GM12892 (cell line): ENCODE data around the gene VSIG10L2.

Experiments
- POLR2A ChIP-seq: IDR thresholded peaks from 2 replicates; pipeline ENCODE4 v1.6.1; 2011; ENCODE audit warnings: low read depth, low read length, control low read depth
- POLR2AphosphoS5 ChIP-seq: IDR thresholded peaks from 2 replicates; pipeline ENCODE4 v1.6.1; 2011; ENCODE audit warnings: low read depth, low read length, control low read depth
- TAF1 ChIP-seq: IDR thresholded peaks from 2 replicates; pipeline ENCODE4 v1.6.1; 2011; ENCODE audit warnings: low read depth, mild to moderate bottlenecking, control low read depth, low read length, borderline replicate concordance

GRCh38 chr11:125934473-125934872 is 11.4 kb upstream of the VSIG10L2 start:
- TF ChIP-seq POLR2AphosphoS5 (no peak), POLR2A (no peak), TAF1 (no peak)
